RWPE1 (cell line): ENCODE results near the gene CTSS.
"Not testable (repeated sequence)": the region's sequence is repeated elsewhere in the genome, so short reads cannot be mapped to it uniquely, and the experiment has no call there.

Experiments
- CTCF ChIA-PET: fragments of 350-600 bp; sonication (Branson Sonifier 250); formaldehyde crosslinking; extraction: SDS; loops from one replicate; lab custom pipeline; 2021; lab: Yijun Ruan, JAX
- POLR2A ChIA-PET: fragments of 400-600 bp; formaldehyde crosslinking; extraction: SDS; loops from one replicate; lab custom pipeline; 2020; ENCODE audit warnings: antibody characterized with exemption; ENCODE audit not compliant: low non-redundant PET; lab: Yijun Ruan, JAX
- DNase-seq: peaks from one replicate; pipeline ENCODE4 v3.0.0; 2012; ENCODE audit warnings: low spot score
- H3K27ac ChIP-seq: fragments of 450-650 bp; 2 replicates; pipeline ENCODE4 v1.5.1; 2017
- CTCF ChIP-seq: fragments of 450-650 bp; conservative IDR thresholded peaks from 2 replicates; pipeline ENCODE4 v1.5.1; 2017; ENCODE audit warnings: low read depth, mild to moderate bottlenecking

The CTSS gene

GRCh38 chr1:150807249-150808023 is 41.9 kb upstream of the CTSS start:
- no peak for TF ChIP-seq CTCF
- no peak overlapping the region for H3K27ac ChIP-seq
- ChIA-PET POLR2A (no interaction called here), CTCF (interaction anchor here (0.6 to 1.6 kb wide), 2 partner anchors 11 to 12 kb away, joined by 3 to 5 read pairs; no protein-coding TSS in a partner anchor)
- no peak for DNase-seq

DNA sequence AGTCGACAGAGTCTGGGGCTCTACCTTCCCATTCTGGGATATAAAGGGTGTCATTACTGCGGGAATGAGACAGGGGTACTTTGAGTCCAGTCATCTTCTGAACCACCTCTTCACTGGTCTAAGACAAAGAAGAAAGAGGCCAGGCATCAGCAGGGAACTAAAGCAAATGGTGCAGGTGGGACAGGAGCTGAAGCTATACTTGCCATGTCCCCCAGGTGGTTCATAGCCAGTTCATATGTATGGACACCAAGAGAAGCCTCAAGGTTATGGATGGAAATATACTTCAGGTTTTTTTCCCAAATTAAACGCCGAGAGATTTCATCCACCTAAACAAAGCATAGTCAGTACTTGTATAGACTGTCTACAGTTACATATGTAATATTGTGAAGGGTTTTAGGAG is 40.3 kb upstream of the CTSS start:
- no peak for TF ChIP-seq CTCF
- DNase-seq, result no peak
- POLR2A ChIA-PET, result no interaction called here
- H3K27ac ChIP-seq, result no peak overlapping the region
- CTCF ChIA-PET, result no interaction called here

DNA sequence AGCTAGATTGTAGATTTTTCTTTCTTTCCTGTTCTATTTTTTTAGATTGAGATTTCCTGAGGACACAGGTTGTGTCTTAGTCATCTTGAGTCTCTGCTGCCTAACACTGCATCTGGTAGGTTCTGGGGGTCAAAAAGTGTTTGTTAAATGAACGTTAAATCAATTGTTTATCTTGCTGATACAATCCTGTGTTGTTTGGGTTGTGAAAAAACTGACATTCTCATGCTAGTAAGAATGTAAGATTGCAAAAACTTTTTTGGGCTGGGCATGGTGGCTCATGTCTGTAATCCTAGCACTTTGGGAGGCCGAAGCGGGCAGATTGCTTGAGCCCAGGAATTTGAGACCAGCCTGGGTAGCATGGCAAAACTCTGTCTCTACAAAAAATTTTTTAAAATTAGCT is 39.1 kb upstream of the CTSS start:
- TF ChIP-seq CTCF, result no peak

GRCh38 chr1:150799089-150799488 is 33.5 kb upstream of the CTSS start:
- POLR2A ChIA-PET, result no interaction called here
- no peak for DNase-seq
- TF ChIP-seq CTCF, result no peak
- no peak overlapping the region for H3K27ac ChIP-seq
- CTCF ChIA-PET, result interaction anchor here (0.5 kb wide), 1 partner anchor 310 kb away, joined by 5 read pairs; no protein-coding TSS in a partner anchor

More for the DNA sequence above, 39.1 kb upstream of the CTSS start:
- CTCF ChIA-PET, result interaction anchor here (0.5 to 0.7 kb wide), 2 partner anchors 61 to 245 kb away, joined by 3 read pairs; no protein-coding TSS in a partner anchor
- peak overlapping the region; percentile 51 for H3K27ac ChIP-seq
- no peak for DNase-seq
- POLR2A ChIA-PET, result no interaction called here

- no peak for TF ChIP-seq CTCF
- no peak overlapping the region for H3K27ac ChIP-seq
- CTCF ChIA-PET, result interaction anchor here (0.5 to 1.2 kb wide), 2 partner anchors 13 to 311 kb away, joined by 4 to 5 read pairs; no protein-coding TSS in a partner anchor
- POLR2A ChIA-PET, result no interaction called here
- no peak for DNase-seq
Measured at GRCh38 chr1:150798525-150798924, 32.9 kb upstream of the CTSS start.

DNA sequence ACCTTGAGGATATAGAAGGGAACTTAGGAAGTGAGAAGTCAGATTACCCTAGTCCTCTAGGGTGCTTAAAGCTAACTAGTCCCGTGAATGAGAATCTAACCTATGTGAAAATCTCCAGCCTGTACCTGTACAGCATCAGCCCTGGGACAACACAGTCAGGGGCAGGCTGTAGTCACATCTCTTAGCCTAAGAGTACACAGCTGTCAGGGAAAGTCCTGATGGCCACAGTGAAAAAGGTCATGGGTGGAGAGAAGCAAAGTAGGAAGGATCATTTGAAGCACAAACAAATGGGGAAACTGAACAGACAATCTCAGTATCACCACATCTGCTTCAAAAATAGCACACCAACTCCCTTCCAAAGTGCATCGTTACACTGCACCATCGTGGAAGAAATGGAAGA is 30.8 kb upstream of the CTSS start:
- DNase-seq, result no peak
- POLR2A ChIA-PET, result no interaction called here
- no peak overlapping the region for H3K27ac ChIP-seq
- TF ChIP-seq CTCF, result no peak
- CTCF ChIA-PET, result interaction anchor here (0.7 kb wide), 2 partner anchors 63 to 462 kb away, joined by 3 to 5 read pairs; no protein-coding TSS in a partner anchor

DNA sequence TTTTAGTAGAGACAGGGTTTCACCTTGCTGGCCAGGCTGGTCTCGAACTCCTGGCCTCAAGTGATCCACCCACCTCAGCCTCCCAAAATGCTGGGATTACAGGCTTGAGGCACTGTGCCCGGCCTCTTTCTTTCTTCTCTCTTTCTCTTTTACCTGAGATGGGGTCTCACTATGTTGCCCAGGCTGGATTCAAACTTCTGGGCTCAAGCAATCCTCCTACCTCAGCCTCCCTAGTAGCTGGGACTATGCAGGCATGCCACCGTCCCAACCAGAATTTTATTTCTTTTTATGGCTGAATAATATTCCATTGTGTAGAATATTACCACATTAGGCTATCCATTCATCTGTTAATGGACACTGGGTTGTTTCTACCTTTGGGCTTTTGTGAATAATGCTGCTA is 28.2 kb upstream of the CTSS start:
- POLR2A ChIA-PET, CTCF ChIA-PET, H3K27ac ChIP-seq, DNase-seq: not testable (repeated sequence)
